ENCODE data around the gene MANSC4. TPM values are rescaled to one million over a fixed set of nuclear protein-coding genes. Genes with fewer than 3 reads are reported as not detected.
A peak's percentile ranks its signal among the peaks of the same experiment; 100 is the strongest.

Gene MANSC4
- total RNA-seq, 1 experiment from 2014 or later: not detected

- H3K36me3 Mint-ChIP-seq: peaks cover 12% of the 10 kb centered on the region
- peak overlapping the region; percentile 80 for H3K27ac Mint-ChIP-seq
- peak overlapping the region; percentile 76 for H3K4me3 Mint-ChIP-seq
- ATAC-seq (no peak), DNase-seq (ENCODE audit: low spot score) (peak; percentile 14)
- H3K27me3 Mint-ChIP-seq (ENCODE audit: low read depth): no peaks in the 10 kb centered on the region; the same call in 1 of the 2 replicates
- no peaks in the 10 kb centered on the region for H3K9me3 Mint-ChIP-seq
- TF ChIP-seq MLX (CRISPR knock-in tag; IDR thresholded peaks at IDR 0.05): no peak
- no peak for TF ChIP-seq CREM (CRISPR knock-in tag; IDR thresholded peaks at IDR 0.05)
- peak; percentile 30; the same call in 1 of the 2 replicates for TF ChIP-seq FOXK1 (CRISPR knock-in tag; IDR thresholded peaks at IDR 0.05)
- TF ChIP-seq MAX (CRISPR knock-in tag; IDR thresholded peaks at IDR 0.05): 0 out of 2 replicates have a peak, but pooled peaks have one; percentile 8
- TF ChIP-seq TCF7 (CRISPR knock-in tag; IDR thresholded peaks at IDR 0.05; ENCODE audit: low read depth): no peak
- no peak for TF ChIP-seq HMGA2 (CRISPR knock-in tag; IDR thresholded peaks at IDR 0.05)
- TF ChIP-seq ZNF423 (CRISPR knock-in tag; IDR thresholded peaks at IDR 0.05): 0 out of 2 replicates have a peak, but pooled peaks have one; percentile 31
- peaks cover 36% of the 10 kb centered on the region for H3K4me1 Mint-ChIP-seq
- POLR2A ChIA-PET: interaction anchor here (0.5 to 1.1 kb wide), 2 partner anchors 16 to 126 kb away, joined by 3 read pairs; no protein-coding TSS in a partner anchor
- CTCF ChIA-PET: interaction anchor here (1.3 to 1.5 kb wide), 3 partner anchors 9 to 161 kb away, joined by 3 to 5 read pairs (median 4); no protein-coding TSS in a partner anchor
Measured at GRCh38 chr12:27779416-27779919, 568 bp downstream of the MANSC4 start.

GRCh38 chr12:27778206-27778605 lies 1.8 kb downstream of the MANSC4 start:
- Mint-ChIP-seq H3K4me1 (peaks cover 34% of the 10 kb centered on the region), H3K27me3 (ENCODE audit: low read depth) (no peaks in the 10 kb centered on the region; the same call in 1 of the 2 replicates), H3K9me3 (no peaks in the 10 kb centered on the region), H3K27ac (no peak overlapping the region), H3K36me3 (peaks cover 10% of the 10 kb centered on the region), H3K4me3 (peak overlapping the region; percentile 76; the same call in 1 of the 2 replicates)
- ChIA-PET POLR2A (no interaction called here), CTCF (no interaction called here)
- DNase-seq (ENCODE audit: low spot score) (no peak), ATAC-seq (no peak)
- TF ChIP-seq EMX1 (CRISPR knock-in tag; IDR thresholded peaks at IDR 0.05) (no peak), OVOL2 (CRISPR knock-in tag; IDR thresholded peaks at IDR 0.05; ENCODE audit: borderline replicate concordance) (no peak), NFYB (CRISPR knock-in tag; conservative IDR thresholded peaks at IDR 0.05; ENCODE audit: low read depth) (no peak), ZNF281 (CRISPR knock-in tag; IDR thresholded peaks at IDR 0.05) (no peak), USF1 (CRISPR knock-in tag; IDR thresholded peaks at IDR 0.05) (no peak), ATF6 (CRISPR knock-in tag; IDR thresholded peaks at IDR 0.05) (no peak), TP53 (CRISPR knock-in tag; IDR thresholded peaks at IDR 0.05) (no peak), STAT6 (CRISPR knock-in tag; conservative IDR thresholded peaks at IDR 0.05; ENCODE audit: low read depth) (no peak), ATF2 (CRISPR knock-in tag; IDR thresholded peaks at IDR 0.05; ENCODE audit: borderline replicate concordance, low read depth) (no peak), GRHL2 (CRISPR knock-in tag; IDR thresholded peaks at IDR 0.05; ENCODE audit: insufficient replicate concordance, severe bottlenecking) (no peak), SOX15 (CRISPR knock-in tag; IDR thresholded peaks at IDR 0.05) (no peak), AFF4 (CRISPR knock-in tag; IDR thresholded peaks at IDR 0.05; ENCODE audit: borderline replicate concordance) (no peak), SP1 (CRISPR knock-in tag; conservative IDR thresholded peaks at IDR 0.05) (no peak), ZNF423 (CRISPR knock-in tag; IDR thresholded peaks at IDR 0.05) (no peak)
